A549 (cell line): ENCODE results near the gene KLK2.

Source experiments
- CEBPB ChIP-seq, 2 experiments: fragments of >200 bp in 1 of 2; sonication (Bioruptor Twin) in 1 of 2; formaldehyde crosslinking in 1 of 2; IDR thresholded peaks; 2 replicates each; pipeline ENCODE4 v1.6.1; 2012 to 2016
- FOXS1 ChIP-seq: fragments of 250-450 bp; sonication (Bioruptor Pico); IDR thresholded peaks from 2 replicates; pipeline ENCODE4 v1.5.0; 2020; ENCODE audit warnings: mild to moderate bottlenecking, moderate library complexity
- JUNB ChIP-seq: fragments of >200 bp; sonication (Bioruptor Twin); formaldehyde crosslinking; IDR thresholded peaks from 2 replicates; pipeline ENCODE4 v1.6.1; 2016
- POLR2A ChIP-seq: IDR thresholded peaks from 2 replicates; pipeline ENCODE4 v1.6.1; 2012; ENCODE audit warnings: mild to moderate bottlenecking, low read length
- RNF2 ChIP-seq: fragments of 200-600 bp; sonication (generic); IDR thresholded peaks from 2 replicates; pipeline ENCODE4 v1.6.1; 2016; ENCODE audit warnings: low read depth, mild to moderate bottlenecking, antibody characterized with exemption, moderate library complexity, borderline replicate concordance
- SMC3 ChIP-seq: fragments of >200 bp; sonication (Bioruptor Twin); formaldehyde crosslinking; IDR thresholded peaks from 3 replicates; pipeline ENCODE4 v1.6.1; 2018; ENCODE audit warnings: inconsistent platforms
- TF ChIP-seq, protein P1 (sequence below): fragments of >200 bp; sonication (Bioruptor Twin); formaldehyde crosslinking; IDR thresholded peaks from 3 replicates; pipeline ENCODE4 v1.5.1; 2016

DNA sequence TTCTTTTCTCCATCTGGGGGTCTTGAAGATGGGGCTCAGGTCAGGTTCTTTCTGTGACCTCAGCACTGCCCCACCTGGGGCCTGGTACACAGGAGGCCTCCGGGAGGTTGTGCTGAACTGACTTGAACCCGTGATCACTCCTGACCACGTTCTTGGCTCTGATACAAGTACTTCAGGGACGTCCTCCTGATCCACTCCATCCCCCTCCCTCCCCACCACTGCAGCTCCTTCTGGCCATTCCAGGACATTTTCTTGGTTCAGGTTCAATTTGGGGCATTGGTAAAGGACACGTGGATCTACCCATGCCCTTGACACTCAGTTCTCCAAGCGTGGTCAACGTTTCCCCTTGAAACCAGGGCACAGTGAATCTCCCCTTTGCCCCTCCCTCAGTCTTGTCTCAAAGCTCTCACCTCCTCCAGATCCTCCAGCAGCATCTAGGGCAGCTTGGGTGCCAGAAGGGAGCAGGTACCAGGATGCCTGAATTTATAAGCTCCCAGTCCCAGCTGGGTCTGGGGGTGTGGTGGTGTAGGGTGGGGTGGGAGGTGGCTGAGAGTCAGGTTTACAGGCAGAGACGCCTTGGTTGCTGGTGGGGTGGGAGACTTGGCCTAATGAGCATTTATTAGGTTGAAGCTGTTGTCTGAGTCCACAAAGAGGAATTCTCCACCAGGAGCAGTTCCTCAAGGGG, 40.0 kb upstream of the KLK2 start, which contains the start of gene KLK15:
- no peak for TF ChIP-seq FOXS1 (CRISPR knock-in tag)
- TF ChIP-seq, protein P1, sequence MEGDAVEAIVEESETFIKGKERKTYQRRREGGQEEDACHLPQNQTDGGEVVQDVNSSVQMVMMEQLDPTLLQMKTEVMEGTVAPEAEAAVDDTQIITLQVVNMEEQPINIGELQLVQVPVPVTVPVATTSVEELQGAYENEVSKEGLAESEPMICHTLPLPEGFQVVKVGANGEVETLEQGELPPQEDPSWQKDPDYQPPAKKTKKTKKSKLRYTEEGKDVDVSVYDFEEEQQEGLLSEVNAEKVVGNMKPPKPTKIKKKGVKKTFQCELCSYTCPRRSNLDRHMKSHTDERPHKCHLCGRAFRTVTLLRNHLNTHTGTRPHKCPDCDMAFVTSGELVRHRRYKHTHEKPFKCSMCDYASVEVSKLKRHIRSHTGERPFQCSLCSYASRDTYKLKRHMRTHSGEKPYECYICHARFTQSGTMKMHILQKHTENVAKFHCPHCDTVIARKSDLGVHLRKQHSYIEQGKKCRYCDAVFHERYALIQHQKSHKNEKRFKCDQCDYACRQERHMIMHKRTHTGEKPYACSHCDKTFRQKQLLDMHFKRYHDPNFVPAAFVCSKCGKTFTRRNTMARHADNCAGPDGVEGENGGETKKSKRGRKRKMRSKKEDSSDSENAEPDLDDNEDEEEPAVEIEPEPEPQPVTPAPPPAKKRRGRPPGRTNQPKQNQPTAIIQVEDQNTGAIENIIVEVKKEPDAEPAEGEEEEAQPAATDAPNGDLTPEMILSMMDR = no peak
- TF ChIP-seq POLR2A = no peak
- no peak for TF ChIP-seq JUNB
- no peak for TF ChIP-seq CEBPB (IDR thresholded peaks at IDR 0.05)
- TF ChIP-seq SMC3 = no peak
- TF ChIP-seq RNF2 = no peak
